Islet of Langerhans (tissue), 1 donor: ENCODE results near the gene KIF18B.

ENCODE experiments used
- FAIRE-seq: peaks from one replicate; lab custom pipeline; 2011; peaks lifted over from hg19 to GRCh38; lab: Jason Lieb, UNC

Gene KIF18B

GRCh38 chr17:44918006-44918405 lies 29.6 kb downstream of the KIF18B start:
- no peak for FAIRE-seq

GRCh38 chr17:44917456-44917855 lies 30.1 kb downstream of the KIF18B start:
- FAIRE-seq: no peak

GRCh38 chr17:44916781-44917241 lies 30.8 kb downstream of the KIF18B start:
- no peak for FAIRE-seq

- FAIRE-seq: no peak
Measured at GRCh38 chr17:44915862-44916780, 31.5 kb downstream of the KIF18B start.

- no peak for FAIRE-seq
Measured at GRCh38 chr17:44915321-44915726, 32.2 kb downstream of the KIF18B start, which contains the start of gene GFAP. Gene GFAP (minus strand): TSS chr17:44915500. CDS start chr17:44915486, 14 bp downstream.

- FAIRE-seq: no peak
Measured at GRCh38 chr17:44914698-44915271, 32.8 kb downstream of the KIF18B start.

- no peak for FAIRE-seq
Measured at GRCh38 chr17:44914148-44914547, 33.4 kb downstream of the KIF18B start.

GRCh38 chr17:44913676-44914075 lies 33.9 kb downstream of the KIF18B start:
- FAIRE-seq: no peak

- FAIRE-seq: no peak
Measured at GRCh38 chr17:44912763-44913544, 34.6 kb downstream of the KIF18B start.

- no peak for FAIRE-seq
Measured at GRCh38 chr17:44911133-44912001, 36.2 kb downstream of the KIF18B start.

GRCh38 chr17:44910231-44911106 lies 37.1 kb downstream of the KIF18B start:
- FAIRE-seq: no peak

GRCh38 chr17:44909681-44910144 lies 37.9 kb downstream of the KIF18B start:
- no peak for FAIRE-seq

- no peak for FAIRE-seq
Measured at GRCh38 chr17:44908761-44909326, 38.7 kb downstream of the KIF18B start.

- no peak for FAIRE-seq
Measured at GRCh38 chr17:44907729-44908470, 39.7 kb downstream of the KIF18B start.

- no peak for FAIRE-seq
Measured at GRCh38 chr17:44906763-44907728, 40.5 kb downstream of the KIF18B start.

GRCh38 chr17:44906010-44906646 lies 41.4 kb downstream of the KIF18B start:
- FAIRE-seq: no peak
